NCI-H524 treated with DMSO at 0.1 percent for 48 hours (cell line): ENCODE results near the gene GRIP2.

ENCODE experiments used
- DNase-seq: peaks from one replicate; lab custom pipeline; 2025; lab: John Stamatoyannopoulos, UW

The GRIP2 gene

GRCh38 chr3:14485981-14486380 is 54.2 kb downstream of the GRIP2 start:
- no peak for DNase-seq

GRCh38 chr3:14484741-14485140 is 55.4 kb downstream of the GRIP2 start:
- no peak for DNase-seq

- no peak for DNase-seq
These were observed 56.9 kb downstream of the GRIP2 start for GRCh38 chr3:14483286-14483685.

GRCh38 chr3:14482271-14482721 is 57.8 kb downstream of the GRIP2 start:
- no peak for DNase-seq

- DNase-seq = no peak
These were observed 58.5 kb downstream of the GRIP2 start for GRCh38 chr3:14481646-14482036.

- no peak for DNase-seq
These were observed 59.0 kb downstream of the GRIP2 start for GRCh38 chr3:14481018-14481645.

- DNase-seq = no peak
These were observed 59.7 kb downstream of the GRIP2 start for GRCh38 chr3:14480207-14481017.

- DNase-seq = no peak
These were observed 60.6 kb downstream of the GRIP2 start for GRCh38 chr3:14479591-14479990.

- no peak for DNase-seq
These were observed 61.1 kb downstream of the GRIP2 start for GRCh38 chr3:14478956-14479550.

GRCh38 chr3:14477311-14477935 is 62.7 kb downstream of the GRIP2 start:
- DNase-seq = no peak

GRCh38 chr3:14476583-14477265 is 63.4 kb downstream of the GRIP2 start:
- DNase-seq = no peak

GRCh38 chr3:14475621-14476020 is 64.5 kb downstream of the GRIP2 start:
- no peak for DNase-seq

- no peak for DNase-seq
These were observed 65.6 kb downstream of the GRIP2 start for GRCh38 chr3:14474363-14475081.

- no peak for DNase-seq
These were observed 66.7 kb downstream of the GRIP2 start for GRCh38 chr3:14473411-14473891.

GRCh38 chr3:14472471-14473351 is 67.4 kb downstream of the GRIP2 start:
- DNase-seq = no peak

- DNase-seq = no peak
These were observed 68.5 kb downstream of the GRIP2 start for GRCh38 chr3:14471690-14472089.

GRCh38 chr3:14471016-14471415 is 69.1 kb downstream of the GRIP2 start:
- DNase-seq = no peak

- DNase-seq = no peak
These were observed 69.7 kb downstream of the GRIP2 start for GRCh38 chr3:14470461-14470860.

GRCh38 chr3:14468621-14468981 is 71.5 kb downstream of the GRIP2 start:
- no peak for DNase-seq
